ENCODE measurements around the gene PAFAH2.

PAFAH2 gene

DNA sequence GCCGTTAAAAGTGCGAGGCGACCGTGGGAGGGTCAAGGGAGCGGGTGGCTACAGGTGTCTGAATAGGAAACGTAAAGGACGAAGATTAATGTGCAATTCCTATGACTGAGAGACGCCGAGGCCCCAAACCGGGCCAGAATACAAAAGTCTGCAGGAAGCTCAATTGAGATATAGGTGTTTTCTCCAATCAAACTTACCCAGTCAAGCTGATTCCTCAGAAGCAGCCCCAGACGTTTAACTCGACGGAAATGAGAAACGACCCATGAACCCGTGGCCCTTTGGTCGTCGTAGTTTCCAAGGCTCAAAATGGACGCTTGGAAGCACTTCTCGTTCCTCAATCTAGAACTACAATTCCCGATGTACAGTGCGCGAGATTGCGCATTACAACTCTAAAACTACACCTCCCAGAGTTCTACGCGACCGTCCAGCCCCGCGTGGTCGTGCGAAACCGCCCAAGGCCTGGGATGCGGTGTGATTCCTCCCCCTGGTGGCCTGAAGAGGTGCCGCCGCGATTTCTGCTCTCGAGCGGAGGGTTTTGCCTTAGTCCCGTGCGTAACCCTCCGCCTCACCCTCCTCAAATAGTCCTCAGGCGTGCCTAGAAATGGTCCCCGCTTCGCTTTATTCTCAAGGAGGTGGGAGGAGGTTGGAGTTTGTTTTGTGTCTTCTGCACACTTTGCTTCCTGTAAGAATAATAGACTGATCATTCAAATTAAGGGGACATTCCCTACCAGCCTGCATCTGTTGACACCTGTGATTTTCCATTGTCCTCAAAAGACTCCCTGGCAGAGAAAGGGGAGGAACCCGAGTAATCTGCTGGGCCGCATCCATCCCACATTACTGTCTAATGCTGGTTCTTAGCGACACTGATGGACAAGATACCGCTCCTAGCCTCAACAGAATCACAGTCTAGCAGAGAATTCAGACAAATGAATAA lies at the start of gene PAFAH2:
TSS of gene PAFAH2 (minus strand) at position 236 of the 934 bp plus-strand sequence. CDS start 7,247 bp downstream, outside the sequence.
- peak; percentile 95 for DNase-seq (ENCODE audit: low read depth)

- no peak for DNase-seq (ENCODE audit: low read depth)
Observed at GRCh38 chr1:26047278-26047874, 49.5 kb upstream of the PAFAH2 start.

GRCh38 chr1:26046246-26047095 lies 48.6 kb upstream of the PAFAH2 start:
- no peak for DNase-seq (ENCODE audit: low read depth)

GRCh38 chr1:26045722-26046245 lies 47.9 kb upstream of the PAFAH2 start, which contains the start of gene SLC30A2:
Gene SLC30A2 (minus strand): TSS chr1:26046118. CDS start chr1:26045896, 222 bp downstream.
- no peak for DNase-seq (ENCODE audit: low read depth)

DNA sequence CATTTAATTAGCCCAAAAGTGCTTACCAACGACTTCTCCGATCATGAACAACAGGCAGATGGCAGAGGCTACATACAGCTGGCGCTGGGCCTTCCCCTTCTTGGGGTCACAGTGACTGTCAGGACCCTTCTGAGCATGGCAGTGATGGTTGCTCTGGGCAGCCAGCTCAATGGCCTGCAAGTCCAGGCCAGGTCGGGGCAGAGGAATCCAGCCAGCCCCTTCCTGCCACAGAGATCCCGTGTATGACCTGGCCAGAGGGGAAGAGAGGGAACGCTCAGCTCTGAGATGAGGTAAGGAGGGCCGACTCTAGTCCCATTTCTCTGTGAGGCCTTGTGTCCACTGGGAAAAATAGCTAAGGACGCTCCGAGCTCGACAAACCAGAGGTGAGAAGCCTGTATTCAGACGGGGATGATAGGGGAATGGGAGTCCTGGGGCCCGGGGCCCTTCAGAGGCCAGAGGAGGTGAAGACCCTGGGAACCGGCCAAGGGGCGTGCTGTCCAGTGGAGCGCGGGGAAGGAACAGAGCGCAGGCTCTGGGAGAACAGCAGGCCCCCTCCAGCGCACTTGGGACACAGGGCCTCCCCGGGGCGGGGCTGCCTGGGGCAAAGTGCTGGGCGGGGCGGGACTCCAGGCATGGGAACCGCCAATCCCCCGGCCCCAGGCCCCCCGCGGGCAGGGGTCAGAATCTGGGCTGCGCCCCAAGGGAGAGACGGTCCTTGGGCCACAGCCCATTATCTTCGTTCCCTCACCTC lies 47.3 kb upstream of the PAFAH2 start:
- no peak for DNase-seq (ENCODE audit: low read depth)

GRCh38 chr1:26044414-26044813 lies 46.6 kb upstream of the PAFAH2 start:
- no peak for DNase-seq (ENCODE audit: low read depth)

DNA sequence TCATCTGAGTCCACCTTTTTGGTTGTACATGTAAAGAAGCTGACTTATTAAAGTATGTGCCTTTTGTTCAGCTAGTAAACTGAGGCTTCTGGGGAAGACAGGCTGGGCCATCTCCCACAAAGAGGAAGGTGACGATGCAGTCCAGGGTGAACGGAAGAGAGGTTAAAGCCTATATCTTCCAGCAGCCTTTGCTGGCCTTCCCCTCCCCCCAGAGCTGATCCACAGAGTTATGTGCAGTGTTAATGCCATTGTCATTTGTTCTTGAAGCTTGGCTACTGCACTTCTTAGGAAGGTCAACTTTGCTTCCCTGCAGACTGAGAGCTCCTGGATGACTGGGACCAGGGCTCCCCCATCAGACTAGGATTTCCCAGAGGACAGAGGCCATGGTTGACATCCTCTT lies 45.9 kb upstream of the PAFAH2 start:
- no peak for DNase-seq (ENCODE audit: low read depth)

- DNase-seq (ENCODE audit: low read depth), result no peak
Observed at GRCh38 chr1:26041978-26042377, 44.1 kb upstream of the PAFAH2 start.

- DNase-seq (ENCODE audit: low read depth), result no peak
Observed at GRCh38 chr1:26041401-26041800, 43.5 kb upstream of the PAFAH2 start.

- DNase-seq (ENCODE audit: low read depth), result no peak
Observed at GRCh38 chr1:26038904-26039303, 41.0 kb upstream of the PAFAH2 start.

DNA sequence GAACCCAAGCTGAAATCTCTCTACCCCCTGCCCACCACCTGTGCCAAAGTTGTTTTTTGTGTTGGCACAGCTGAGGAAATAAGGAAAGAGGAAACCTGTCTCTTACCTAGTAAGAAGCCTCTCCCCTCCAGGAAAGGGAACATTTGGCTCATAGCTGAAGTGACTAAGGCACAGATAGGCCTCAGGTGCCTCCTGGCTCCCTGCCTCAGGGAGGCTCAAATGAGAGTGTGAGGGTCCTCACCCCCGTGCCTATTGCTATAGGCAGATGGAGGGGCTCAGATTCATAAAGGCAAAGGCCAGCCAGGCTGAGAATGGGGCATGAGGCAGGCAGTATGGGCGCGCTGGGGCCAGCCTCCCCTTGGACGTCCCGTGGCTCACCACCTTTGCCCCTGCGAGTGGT lies 40.6 kb upstream of the PAFAH2 start:
- DNase-seq (ENCODE audit: low read depth), result no peak

- DNase-seq (ENCODE audit: low read depth), result no peak
Observed at GRCh38 chr1:26037904-26038303, 40.0 kb upstream of the PAFAH2 start.

DNA sequence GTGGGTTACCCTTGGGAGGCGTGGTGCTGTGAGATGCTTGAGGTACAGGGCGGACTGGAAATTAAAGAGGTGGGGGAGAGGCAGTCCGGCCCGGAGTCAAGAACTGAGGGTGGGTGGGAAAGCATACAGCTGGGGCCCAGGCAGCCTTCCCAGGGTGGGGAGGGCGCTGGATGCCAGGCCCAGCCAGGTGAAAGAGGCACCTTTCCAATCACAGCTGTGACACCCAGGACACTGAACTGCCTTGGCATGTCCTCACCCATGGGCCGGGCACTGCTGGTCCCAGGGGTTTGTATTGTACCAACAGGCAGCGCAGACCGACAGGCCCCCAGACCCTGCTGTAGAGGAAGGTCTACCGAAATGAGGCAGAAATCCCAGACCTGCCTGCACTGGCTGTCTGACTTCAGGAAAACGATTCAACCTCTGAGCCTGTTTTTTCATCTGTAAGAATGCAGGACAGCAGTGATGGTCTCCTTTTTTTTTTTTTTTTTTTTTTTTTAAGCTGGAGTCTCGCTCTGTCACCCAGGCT lies 39.0 kb upstream of the PAFAH2 start:
- DNase-seq (ENCODE audit: low read depth), result no peak

- DNase-seq (ENCODE audit: low read depth), result peak; percentile 60
Observed at GRCh38 chr1:26035959-26036755, 38.3 kb upstream of the PAFAH2 start.

GRCh38 chr1:26035203-26035958 lies 37.5 kb upstream of the PAFAH2 start:
- DNase-seq (ENCODE audit: low read depth), result peak; percentile 86

GRCh38 chr1:26034504-26035202 lies 36.8 kb upstream of the PAFAH2 start:
- DNase-seq (ENCODE audit: low read depth), result no peak

GRCh38 chr1:26032656-26033357 lies 34.9 kb upstream of the PAFAH2 start:
- no peak for DNase-seq (ENCODE audit: low read depth)

DNA sequence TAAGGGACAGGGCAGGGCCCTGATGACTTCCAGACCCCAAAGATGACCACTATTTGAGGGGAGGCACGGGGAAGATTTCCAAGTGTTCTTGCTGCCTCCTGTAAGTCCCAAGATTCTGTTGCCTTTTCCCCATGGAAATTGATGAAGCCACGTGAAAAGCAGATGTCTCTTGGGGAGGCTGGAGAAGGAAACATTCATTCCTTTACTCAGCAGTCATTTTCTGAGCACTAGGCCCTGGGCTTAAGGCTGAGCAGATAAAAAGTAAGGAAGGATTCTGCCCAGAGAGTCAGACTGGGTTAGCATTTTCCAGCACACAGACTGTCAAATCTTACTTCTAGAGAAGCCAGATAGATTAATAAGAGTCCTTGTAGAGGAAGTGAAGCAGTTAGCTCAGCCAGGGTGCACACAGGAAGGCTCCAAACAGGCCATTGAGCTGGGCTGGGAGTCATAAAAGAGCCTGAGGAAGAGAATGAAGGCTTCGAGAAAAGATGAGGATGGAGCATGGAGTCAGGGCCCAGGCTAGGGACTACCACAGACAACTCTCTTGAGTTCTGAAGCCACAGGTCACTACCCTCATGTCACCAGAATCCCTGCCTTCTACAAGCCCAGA lies 33.9 kb upstream of the PAFAH2 start:
- no peak for DNase-seq (ENCODE audit: low read depth)
